ENCODE data around the gene AEN. TPM values are rescaled to one million over a fixed set of nuclear protein-coding genes. Genes with fewer than 3 reads are reported as not detected.

Gene AEN
- total RNA-seq, 1 donor from 2014 or later = 90.6 TPM

- Mint-ChIP-seq H3K36me3 (ENCODE audit: low read depth, unreplicated experiment) (peaks cover 2% of the 10 kb centered on the region), H3K9me3 (ENCODE audit: unreplicated experiment) (no peaks in the 10 kb centered on the region), H3K27ac (ENCODE audit: unreplicated experiment) (no peak overlapping the region), H3K4me1 (ENCODE audit: low read depth, unreplicated experiment) (peaks cover 17% of the 10 kb centered on the region), H3K27me3 (ENCODE audit: low read depth, unreplicated experiment) (no peaks in the 10 kb centered on the region), H3K4me3 (ENCODE audit: unreplicated experiment) (no peak overlapping the region)
- FAIRE-seq (no peak), DNase-seq (ENCODE audit: low read depth) (no peak)
- H2AFZ ChIP-seq (ENCODE audit: low read depth, low read length) = no peak overlapping the region
- TF ChIP-seq EZH2 (IDR thresholded peaks at IDR 0.05; ENCODE audit: insufficient read depth, low read length) (no peak), CTCF (IDR thresholded peaks at IDR 0.05; ENCODE audit: insufficient read depth, low read depth, low read length) (no peak)
- peaks cover 5% of the 10 kb centered on the region for H3K79me2 ChIP-seq (ENCODE audit: insufficient read depth, low read length)
- no peaks in the 10 kb centered on the region for H3K27me3 ChIP-seq (ENCODE audit: insufficient read depth, low read length)
- H3K4me2 ChIP-seq (ENCODE audit: low read length) = no peak overlapping the region
- no peaks in the 10 kb centered on the region for H3K9me3 ChIP-seq (ENCODE audit: insufficient read depth, low read depth, low read length)
- H3K36me3 ChIP-seq (ENCODE audit: insufficient read depth, low read length) = no peaks in the 10 kb centered on the region
- H3K9ac ChIP-seq (ENCODE audit: low read length) = no peak overlapping the region
- H3K4me3 ChIP-seq (ENCODE audit: insufficient read depth, low read depth, low read length) = no peak overlapping the region
- no peak overlapping the region for H3K27ac ChIP-seq (ENCODE audit: low read depth, low read length)
- no peaks in the 10 kb centered on the region for H4K20me1 ChIP-seq (ENCODE audit: insufficient read depth, low read length)
- peaks cover 13% of the 10 kb centered on the region for H3K4me1 ChIP-seq (ENCODE audit: insufficient read depth, low read length)
Observed at GRCh38 chr15:88616240-88616639, 4.9 kb upstream of the AEN start.

- Histone ChIP-seq H3K9ac (ENCODE audit: low read length) (no peak overlapping the region), H2AFZ (ENCODE audit: low read depth, low read length) (no peak overlapping the region), H3K36me3 (ENCODE audit: insufficient read depth, low read length) (no peaks in the 10 kb centered on the region), H4K20me1 (ENCODE audit: insufficient read depth, low read length) (peaks cover 5% of the 10 kb centered on the region), H3K4me3 (ENCODE audit: insufficient read depth, low read depth, low read length) (no peak overlapping the region), H3K27ac (ENCODE audit: low read depth, low read length) (no peak overlapping the region), H3K4me2 (ENCODE audit: low read length) (no peak overlapping the region), H3K4me1 (ENCODE audit: insufficient read depth, low read length) (peaks cover 13% of the 10 kb centered on the region), H3K79me2 (ENCODE audit: insufficient read depth, low read length) (peaks cover 14% of the 10 kb centered on the region), H3K27me3 (ENCODE audit: insufficient read depth, low read length) (no peaks in the 10 kb centered on the region), H3K9me3 (ENCODE audit: insufficient read depth, low read depth, low read length) (no peaks in the 10 kb centered on the region)
- Mint-ChIP-seq H3K4me1 (ENCODE audit: low read depth, unreplicated experiment) (peaks cover 16% of the 10 kb centered on the region), H3K27me3 (ENCODE audit: low read depth, unreplicated experiment) (no peaks in the 10 kb centered on the region), H3K9me3 (ENCODE audit: unreplicated experiment) (no peaks in the 10 kb centered on the region), H3K27ac (ENCODE audit: unreplicated experiment) (no peak overlapping the region), H3K4me3 (ENCODE audit: unreplicated experiment) (no peak overlapping the region), H3K36me3 (ENCODE audit: low read depth, unreplicated experiment) (no peaks in the 10 kb centered on the region)
- DNase-seq (ENCODE audit: low read depth) = no peak
- TF ChIP-seq CTCF (IDR thresholded peaks at IDR 0.05; ENCODE audit: insufficient read depth, low read depth, low read length) (no peak), EZH2 (IDR thresholded peaks at IDR 0.05; ENCODE audit: insufficient read depth, low read length) (no peak)
- no peak for FAIRE-seq
Observed at GRCh38 chr15:88617031-88617722, 4.0 kb upstream of the AEN start.

GRCh38 chr15:88617790-88618189 is 3.4 kb upstream of the AEN start:
- no peak overlapping the region for H2AFZ ChIP-seq (ENCODE audit: low read depth, low read length)
- no peaks in the 10 kb centered on the region for H3K27me3 ChIP-seq (ENCODE audit: insufficient read depth, low read length)
- H3K79me2 ChIP-seq (ENCODE audit: insufficient read depth, low read length) = peaks cover 20% of the 10 kb centered on the region
- no peak overlapping the region for H3K4me3 ChIP-seq (ENCODE audit: insufficient read depth, low read depth, low read length)
- FAIRE-seq (no peak), DNase-seq (ENCODE audit: low read depth) (no peak)
- H4K20me1 ChIP-seq (ENCODE audit: insufficient read depth, low read length) = peaks cover 11% of the 10 kb centered on the region
- no peak overlapping the region for H3K4me2 ChIP-seq (ENCODE audit: low read length)
- H3K36me3 ChIP-seq (ENCODE audit: insufficient read depth, low read length) = no peaks in the 10 kb centered on the region
- no peak overlapping the region for H3K27ac Mint-ChIP-seq (ENCODE audit: unreplicated experiment)
- peaks cover 14% of the 10 kb centered on the region for H3K4me1 ChIP-seq (ENCODE audit: insufficient read depth, low read length)
- H3K27me3 Mint-ChIP-seq (ENCODE audit: low read depth, unreplicated experiment) = no peaks in the 10 kb centered on the region
- H3K4me3 Mint-ChIP-seq (ENCODE audit: unreplicated experiment) = no peak overlapping the region
- H3K27ac ChIP-seq (ENCODE audit: low read depth, low read length) = no peak overlapping the region
- no peaks in the 10 kb centered on the region for H3K9me3 Mint-ChIP-seq (ENCODE audit: unreplicated experiment)
- no peaks in the 10 kb centered on the region for H3K36me3 Mint-ChIP-seq (ENCODE audit: low read depth, unreplicated experiment)
- TF ChIP-seq EZH2 (IDR thresholded peaks at IDR 0.05; ENCODE audit: insufficient read depth, low read length) (no peak), CTCF (IDR thresholded peaks at IDR 0.05; ENCODE audit: insufficient read depth, low read depth, low read length) (no peak)
- no peaks in the 10 kb centered on the region for H3K9me3 ChIP-seq (ENCODE audit: insufficient read depth, low read depth, low read length)
- H3K9ac ChIP-seq (ENCODE audit: low read length) = no peak overlapping the region
- H3K4me1 Mint-ChIP-seq (ENCODE audit: low read depth, unreplicated experiment) = peaks cover 13% of the 10 kb centered on the region

Data from astrocyte (in vitro differentiated cells and primary cell).